ENCODE data around the gene MORF4L1.

MORF4L1 gene

GRCh38 chr15:78947506-78947905 is 74.8 kb downstream of the MORF4L1 start:
- Histone ChIP-seq H3K4me1 (ENCODE audit: insufficient read depth, low read length, poor library complexity, severe bottlenecking) (peaks cover 30% of the 10 kb centered on the region), H2AFZ (ENCODE audit: low read length) (no peak overlapping the region), H3K9me3 (ENCODE audit: insufficient read depth, low read depth, low read length) (no peaks in the 10 kb centered on the region), H3K27me3 (ENCODE audit: insufficient read depth, low read length, poor library complexity, severe bottlenecking) (no peaks in the 10 kb centered on the region), H3K4me2 (ENCODE audit: low read depth, low read length, poor library complexity, severe bottlenecking) (no peak overlapping the region), H3F3A (ENCODE audit: low read depth) (no peaks in the 10 kb centered on the region; the same call in 1 of the 2 replicates), H3K36me3 (ENCODE audit: insufficient read depth, low read length) (no peaks in the 10 kb centered on the region), H3K79me2 (ENCODE audit: insufficient read depth, low read length) (peaks cover 22% of the 10 kb centered on the region; the same call in 1 of the 2 replicates), H3K4me3 (ENCODE audit: low read length, poor library complexity, severe bottlenecking) (no peak overlapping the region), H3K9ac (ENCODE audit: low read depth, low read length, poor library complexity, severe bottlenecking) (no peak overlapping the region), H3K9me2 (replicated peaks; ENCODE audit: low read depth, low read length) (no peaks in the 10 kb centered on the region), H4K20me1 (ENCODE audit: insufficient read depth, low read length, poor library complexity, severe bottlenecking) (no peaks in the 10 kb centered on the region)
- TF ChIP-seq EZH2phosphoT487 (IDR thresholded peaks at IDR 0.05; ENCODE audit: borderline replicate concordance) (no peak), CTCF (conservative IDR thresholded peaks at IDR 0.05; ENCODE audit: low read length) (no peak)
